Subcutaneous abdominal adipose tissue (tissue), 5 donors: ENCODE measurements around the gene B3GALT4.
"Not testable (repeated sequence)": the region's sequence is repeated elsewhere in the genome, so short reads cannot be mapped to it uniquely, and the experiment has no call there.

Source experiments
- H3K27ac ChIP-seq: one replicate; pipeline ENCODE4 v1.7.0; 2013; ENCODE audit warnings: low read depth, mild to moderate bottlenecking, inconsistent platforms, low read length, moderate library complexity
- H3K27me3 ChIP-seq, 5 donors: one replicate each; pipeline ENCODE4 v1.7.0; 2013; ENCODE audit warnings: low read length in 5 of 5, inconsistent platforms in 1 of 5; ENCODE audit not compliant: control insufficient read depth in 5 of 5, insufficient read depth in 4 of 5
- H3K36me3 ChIP-seq, 5 donors: one replicate each; pipeline ENCODE4 v1.7.0; 2013; ENCODE audit warnings: low read length in 5 of 5; ENCODE audit not compliant: control insufficient read depth in 5 of 5, insufficient read depth in 5 of 5
- H3K4me1 ChIP-seq, 5 donors: one replicate each; pipeline ENCODE4 v1.7.0; 2013; ENCODE audit warnings: low read length in 5 of 5, mild to moderate bottlenecking in 3 of 5, moderate library complexity in 1 of 5; ENCODE audit not compliant: control insufficient read depth in 5 of 5, insufficient read depth in 5 of 5
- H3K4me3 ChIP-seq, 5 donors: one replicate each; pipeline ENCODE4 v1.7.0; 2013; ENCODE audit warnings: low read length in 5 of 5, low read depth in 1 of 5
- H3K9ac ChIP-seq, 5 donors: one replicate each; pipeline ENCODE4 v1.7.0; 2013; ENCODE audit warnings: low read length in 5 of 5, mild to moderate bottlenecking in 4 of 5, moderate library complexity in 3 of 5
- H3K9me3 ChIP-seq, 5 donors: one replicate each; pipeline ENCODE4 v1.7.0; 2013; ENCODE audit warnings: low read length in 5 of 5; ENCODE audit not compliant: control insufficient read depth in 5 of 5
- donor health status: healthy.
- donor health status: healthy.
- donor health status: healthy.
- donor health status: healthy.
- donor health status: healthy.

Gene B3GALT4

GRCh38 chr6:33278392-33278741 lies 1.4 kb downstream of the B3GALT4 start:
- Histone ChIP-seq H3K27me3 (no peaks in the 10 kb centered on the region), H3K4me1 (peaks cover 1 to 65% (median 45%) of the 10 kb centered on the region in 5 donors), H3K36me3 (peaks cover 4 to 84% (median 70%) of the 10 kb centered on the region in 5 donors), H3K9ac (peak overlapping the region in 1 of 5 donors; percentile 78), H3K4me3 (peak overlapping the region in 3 of 5 donors; percentile 73 to 85 (median 83)), H3K9me3 (no peaks in the 10 kb centered on the region), H3K27ac (peak overlapping the region; percentile 71)

GRCh38 chr6:33278810-33279209 lies 1.9 kb downstream of the B3GALT4 start:
- no peak overlapping the region for H3K4me3 ChIP-seq
- H3K4me1 ChIP-seq, result peaks cover 0 to 61% (median 41%) of the 10 kb centered on the region in 5 donors
- no peak overlapping the region for H3K9ac ChIP-seq
- H3K36me3 ChIP-seq, result peaks cover 4 to 84% (median 70%) of the 10 kb centered on the region in 5 donors
- no peak overlapping the region for H3K27ac ChIP-seq
- no peaks in the 10 kb centered on the region for H3K9me3 ChIP-seq
- no peaks in the 10 kb centered on the region for H3K27me3 ChIP-seq

- H3K27me3 ChIP-seq, result no peaks in the 10 kb centered on the region
- no peak overlapping the region for H3K27ac ChIP-seq
- H3K9me3 ChIP-seq, result no peaks in the 10 kb centered on the region
- no peak overlapping the region for H3K4me3 ChIP-seq
- H3K4me1 ChIP-seq, result peaks cover 0 to 56% (median 36%) of the 10 kb centered on the region in 5 donors
- no peak overlapping the region for H3K9ac ChIP-seq
- peaks cover 4 to 82% (median 67%) of the 10 kb centered on the region in 5 donors for H3K36me3 ChIP-seq
Measured at GRCh38 chr6:33279257-33279695, 2.4 kb downstream of the B3GALT4 start.

GRCh38 chr6:33279971-33280511 lies 3.1 kb downstream of the B3GALT4 start:
- no peak overlapping the region for H3K9ac ChIP-seq
- H3K36me3 ChIP-seq, result peaks cover 0 to 81% (median 63%) of the 10 kb centered on the region in 5 donors
- no peaks in the 10 kb centered on the region for H3K27me3 ChIP-seq
- H3K4me1 ChIP-seq, result peaks cover 0 to 48% (median 28%) of the 10 kb centered on the region in 5 donors
- no peak overlapping the region for H3K27ac ChIP-seq
- no peak overlapping the region for H3K4me3 ChIP-seq
- no peaks in the 10 kb centered on the region for H3K9me3 ChIP-seq

GRCh38 chr6:33280539-33280938 lies 3.6 kb downstream of the B3GALT4 start:
- no peak overlapping the region for H3K27ac ChIP-seq
- H3K36me3 ChIP-seq, result peaks cover 0 to 79% (median 58%) of the 10 kb centered on the region in 5 donors
- no peak overlapping the region for H3K9ac ChIP-seq
- no peaks in the 10 kb centered on the region for H3K9me3 ChIP-seq
- no peaks in the 10 kb centered on the region for H3K27me3 ChIP-seq
- H3K4me1 ChIP-seq, result peaks cover 0 to 45% (median 28%) of the 10 kb centered on the region in 5 donors
- H3K4me3 ChIP-seq, result no peak overlapping the region

- Histone ChIP-seq H3K4me1 (peaks cover 6 to 25% (median 19%) of the 10 kb centered on the region in 5 donors), H3K36me3 (peaks cover 0 to 66% (median 48%) of the 10 kb centered on the region in 5 donors)
- H3K27ac ChIP-seq, H3K9ac ChIP-seq, H3K27me3 ChIP-seq, H3K4me3 ChIP-seq, H3K9me3 ChIP-seq: not testable (repeated sequence)
Measured at GRCh38 chr6:33285214-33285613, 8.3 kb downstream of the B3GALT4 start.

GRCh38 chr6:33286946-33287914 lies 10.3 kb downstream of the B3GALT4 start:
- Histone ChIP-seq H3K4me1 (peaks cover 6 to 28% (median 23%) of the 10 kb centered on the region in 5 donors), H3K4me3 (no peak overlapping the region), H3K27ac (no peak overlapping the region), H3K9ac (peak overlapping the region in 1 of 5 donors; percentile 2), H3K9me3 (no peaks in the 10 kb centered on the region), H3K27me3 (no peaks in the 10 kb centered on the region), H3K36me3 (peaks cover 0 to 61% (median 44%) of the 10 kb centered on the region in 5 donors)

- H3K4me1 ChIP-seq, result peaks cover 6 to 28% (median 23%) of the 10 kb centered on the region in 5 donors
- peak overlapping the region; percentile 79 to 97 (median 86) for H3K4me3 ChIP-seq
- H3K9me3 ChIP-seq, result no peaks in the 10 kb centered on the region
- no peaks in the 10 kb centered on the region for H3K27me3 ChIP-seq
- peak overlapping the region; percentile 75 to 95 (median 92) for H3K9ac ChIP-seq
- H3K36me3 ChIP-seq, result peaks cover 0 to 61% (median 47%) of the 10 kb centered on the region in 5 donors
- H3K27ac ChIP-seq, result peak overlapping the region; percentile 85
Measured at GRCh38 chr6:33288141-33288920, 11.4 kb downstream of the B3GALT4 start.

- Histone ChIP-seq H3K36me3 (peaks cover 0 to 63% (median 53%) of the 10 kb centered on the region in 5 donors), H3K27ac (peak within 1 kb of the TSS; percentile 85), H3K27me3 (no peaks in the 10 kb centered on the region), H3K9ac (peak within 1 kb of the TSS; percentile 75 to 95 (median 92)), H3K4me1 (peaks cover 6 to 28% (median 23%) of the 10 kb centered on the region in 5 donors), H3K9me3 (no peaks in the 10 kb centered on the region), H3K4me3 (peak within 1 kb of the TSS; percentile 79 to 97 (median 86))
Measured at GRCh38 chr6:33288921-33289783, 12.2 kb downstream of the B3GALT4 start, which contains the start of the genes PFDN6 and WDR46. TSS of gene PFDN6 (plus strand) at chr6:33289601. CDS start at chr6:33289857, 256 bp downstream. TSS of gene WDR46 (minus strand) at chr6:33289239. CDS start at chr6:33289170, 69 bp downstream.
